Measurements from ENCODE around the gene ADAM11. TPM values are rescaled to one million over a fixed set of nuclear protein-coding genes. Genes with fewer than 3 reads are reported as not detected.

Gene ADAM11
- total and polyA plus RNA-seq, 2 of the 13 experiments (the other 11 are each of a cell fraction or from before 2014, with no cell fraction given), result 0.38 to 0.91 TPM

DNA sequence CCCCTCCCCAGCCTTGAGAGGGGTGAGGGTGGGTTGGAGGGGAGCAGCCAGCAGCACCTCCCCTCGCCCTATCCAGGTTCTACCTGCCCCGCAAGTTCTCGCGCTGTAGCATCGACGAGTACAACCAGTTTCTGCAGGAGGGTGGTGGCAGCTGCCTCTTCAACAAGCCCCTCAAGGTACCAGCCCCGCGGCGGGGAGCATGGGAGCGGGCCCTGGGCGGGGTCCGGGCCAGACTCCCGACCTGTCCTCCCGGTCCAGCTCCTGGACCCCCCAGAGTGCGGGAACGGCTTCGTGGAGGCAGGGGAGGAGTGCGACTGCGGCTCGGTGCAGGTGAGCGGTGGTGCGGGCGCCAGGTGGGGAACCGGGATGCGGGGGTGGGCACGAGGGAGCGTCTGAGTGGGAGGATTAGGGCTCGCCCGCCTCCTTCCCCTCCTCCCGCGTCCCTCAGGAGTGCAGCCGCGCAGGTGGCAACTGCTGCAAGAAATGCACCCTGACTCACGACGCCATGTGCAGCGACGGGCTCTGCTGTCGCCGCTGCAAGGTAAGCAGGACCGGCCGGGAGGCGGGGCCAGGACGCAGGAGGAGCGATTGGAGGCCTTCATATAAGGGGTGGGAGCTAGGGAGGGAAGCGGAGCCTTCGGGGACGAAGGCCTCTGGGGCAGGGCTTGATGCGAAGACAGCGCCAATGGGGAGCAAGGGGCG, 16.5 kb downstream of the ADAM11 start (continued):
- TF ChIP-seq, protein P1, sequence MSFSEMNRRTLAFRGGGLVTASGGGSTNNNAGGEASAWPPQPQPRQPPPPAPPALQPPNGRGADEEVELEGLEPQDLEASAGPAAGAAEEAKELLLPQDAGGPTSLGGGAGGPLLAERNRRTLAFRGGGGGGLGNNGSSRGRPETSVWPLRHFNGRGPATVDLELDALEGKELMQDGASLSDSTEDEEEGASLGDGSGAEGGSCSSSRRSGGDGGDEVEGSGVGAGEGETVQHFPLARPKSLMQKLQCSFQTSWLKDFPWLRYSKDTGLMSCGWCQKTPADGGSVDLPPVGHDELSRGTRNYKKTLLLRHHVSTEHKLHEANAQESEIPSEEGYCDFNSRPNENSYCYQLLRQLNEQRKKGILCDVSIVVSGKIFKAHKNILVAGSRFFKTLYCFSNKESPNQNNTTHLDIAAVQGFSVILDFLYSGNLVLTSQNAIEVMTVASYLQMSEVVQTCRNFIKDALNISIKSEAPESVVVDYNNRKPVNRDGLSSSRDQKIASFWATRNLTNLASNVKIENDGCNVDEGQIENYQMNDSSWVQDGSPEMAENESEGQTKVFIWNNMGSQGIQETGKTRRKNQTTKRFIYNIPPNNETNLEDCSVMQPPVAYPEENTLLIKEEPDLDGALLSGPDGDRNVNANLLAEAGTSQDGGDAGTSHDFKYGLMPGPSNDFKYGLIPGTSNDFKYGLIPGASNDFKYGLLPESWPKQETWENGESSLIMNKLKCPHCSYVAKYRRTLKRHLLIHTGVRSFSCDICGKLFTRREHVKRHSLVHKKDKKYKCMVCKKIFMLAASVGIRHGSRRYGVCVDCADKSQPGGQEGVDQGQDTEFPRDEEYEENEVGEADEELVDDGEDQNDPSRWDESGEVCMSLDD (CRISPR knock-in tag; IDR thresholded peaks at IDR 0.05; ENCODE audit: borderline replicate concordance), result no peak
- no peak for TF ChIP-seq ZNF501 (CRISPR knock-in tag; IDR thresholded peaks at IDR 0.05)
- TF ChIP-seq ZNF260 (CRISPR knock-in tag; IDR thresholded peaks at IDR 0.05; ENCODE audit: borderline replicate concordance, low read depth), result no peak
- 0 out of 2 replicates have a peak, but pooled peaks have one; percentile 56 for TF ChIP-seq E2F2 (CRISPR knock-in tag; IDR thresholded peaks at IDR 0.05; ENCODE audit: borderline replicate concordance)
- TF ChIP-seq ZNF224 (CRISPR knock-in tag; IDR thresholded peaks at IDR 0.05), result no peak
- no peak for TF ChIP-seq ZNF549 (CRISPR knock-in tag; IDR thresholded peaks at IDR 0.05)
- no peak for TF ChIP-seq ZNF891 (CRISPR knock-in tag; IDR thresholded peaks at IDR 0.05)
- TF ChIP-seq SIX1 (CRISPR knock-in tag; IDR thresholded peaks at IDR 0.05; ENCODE audit: borderline replicate concordance), result no peak
- TF ChIP-seq ZNF513 (CRISPR knock-in tag; conservative IDR thresholded peaks at IDR 0.05), result no peak
- no peak for TF ChIP-seq DBP (CRISPR knock-in tag; IDR thresholded peaks at IDR 0.05; ENCODE audit: not compliant biosample characterization)
- TF ChIP-seq FOXK1 (CRISPR knock-in tag; IDR thresholded peaks at IDR 0.05; ENCODE audit: borderline replicate concordance, low read depth), result no peak
- no peak; the same call in 1 of the 2 replicates for TF ChIP-seq ZNF567 (CRISPR knock-in tag; IDR thresholded peaks at IDR 0.05; ENCODE audit: borderline replicate concordance)
- no peak for TF ChIP-seq ETV6 (CRISPR knock-in tag; conservative IDR thresholded peaks at IDR 0.05)
- no peak for TF ChIP-seq SMAD9 (CRISPR knock-in tag; IDR thresholded peaks at IDR 0.05)
- TF ChIP-seq, protein P2, sequence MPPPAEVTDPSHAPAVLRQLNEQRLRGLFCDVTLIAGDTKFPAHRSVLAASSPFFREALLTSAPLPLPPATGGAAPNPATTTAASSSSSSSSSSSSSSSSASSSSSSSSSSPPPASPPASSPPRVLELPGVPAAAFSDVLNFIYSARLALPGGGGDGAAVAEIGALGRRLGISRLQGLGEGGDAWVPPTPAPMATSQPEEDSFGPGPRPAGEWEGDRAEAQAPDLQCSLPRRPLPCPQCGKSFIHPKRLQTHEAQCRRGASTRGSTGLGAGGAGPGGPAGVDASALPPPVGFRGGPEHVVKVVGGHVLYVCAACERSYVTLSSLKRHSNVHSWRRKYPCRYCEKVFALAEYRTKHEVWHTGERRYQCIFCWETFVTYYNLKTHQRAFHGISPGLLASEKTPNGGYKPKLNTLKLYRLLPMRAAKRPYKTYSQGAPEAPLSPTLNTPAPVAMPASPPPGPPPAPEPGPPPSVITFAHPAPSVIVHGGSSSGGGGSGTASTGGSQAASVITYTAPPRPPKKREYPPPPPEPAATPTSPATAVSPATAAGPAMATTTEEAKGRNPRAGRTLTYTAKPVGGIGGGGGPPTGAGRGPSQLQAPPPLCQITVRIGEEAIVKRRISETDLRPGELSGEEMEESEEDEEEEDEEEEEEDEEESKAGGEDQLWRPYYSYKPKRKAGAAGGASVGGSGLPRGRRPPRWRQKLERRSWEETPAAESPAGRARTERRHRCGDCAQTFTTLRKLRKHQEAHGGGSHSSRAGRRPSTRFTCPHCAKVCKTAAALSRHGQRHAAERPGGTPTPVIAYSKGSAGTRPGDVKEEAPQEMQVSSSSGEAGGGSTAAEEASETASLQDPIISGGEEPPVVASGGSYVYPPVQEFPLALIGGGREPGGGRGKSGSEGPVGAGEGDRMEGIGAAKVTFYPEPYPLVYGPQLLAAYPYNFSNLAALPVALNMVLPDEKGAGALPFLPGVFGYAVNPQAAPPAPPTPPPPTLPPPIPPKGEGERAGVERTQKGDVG (CRISPR knock-in tag; IDR thresholded peaks at IDR 0.05; ENCODE audit: borderline replicate concordance), result no peak
- no peak for TF ChIP-seq ZNF180 (CRISPR knock-in tag; IDR thresholded peaks at IDR 0.05; ENCODE audit: borderline replicate concordance, low read depth)
- TF ChIP-seq ZNF776 (CRISPR knock-in tag; IDR thresholded peaks at IDR 0.05), result peak; percentile 83; the same call in 1 of the 2 replicates
- TF ChIP-seq, protein P3, sequence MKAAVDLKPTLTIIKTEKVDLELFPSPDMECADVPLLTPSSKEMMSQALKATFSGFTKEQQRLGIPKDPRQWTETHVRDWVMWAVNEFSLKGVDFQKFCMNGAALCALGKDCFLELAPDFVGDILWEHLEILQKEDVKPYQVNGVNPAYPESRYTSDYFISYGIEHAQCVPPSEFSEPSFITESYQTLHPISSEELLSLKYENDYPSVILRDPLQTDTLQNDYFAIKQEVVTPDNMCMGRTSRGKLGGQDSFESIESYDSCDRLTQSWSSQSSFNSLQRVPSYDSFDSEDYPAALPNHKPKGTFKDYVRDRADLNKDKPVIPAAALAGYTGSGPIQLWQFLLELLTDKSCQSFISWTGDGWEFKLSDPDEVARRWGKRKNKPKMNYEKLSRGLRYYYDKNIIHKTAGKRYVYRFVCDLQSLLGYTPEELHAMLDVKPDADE (CRISPR knock-in tag; IDR thresholded peaks at IDR 0.05), result no peak
